NOMO-1 (cell line): Measurements from ENCODE around the gene PSMB3.
A peak's percentile ranks its signal among the peaks of the same experiment; 100 is the strongest.
"Not testable (repeated sequence)": the region's sequence is repeated elsewhere in the genome, so short reads cannot be mapped to it uniquely, and the experiment has no call there.

Source experiments
- DNase-seq, 2 experiments: peaks; one replicate each; lab custom pipeline; 2025; ENCODE audit not compliant: unreplicated experiment in 2 of 2; lab: John Stamatoyannopoulos, UW

Gene PSMB3

GRCh38 chr17:38790148-38790707, 37.7 kb downstream of the PSMB3 start:
- not testable (repeated sequence) for DNase-seq

GRCh38 chr17:38791162-38791561, 38.6 kb downstream of the PSMB3 start:
- DNase-seq, result no peak

DNA sequence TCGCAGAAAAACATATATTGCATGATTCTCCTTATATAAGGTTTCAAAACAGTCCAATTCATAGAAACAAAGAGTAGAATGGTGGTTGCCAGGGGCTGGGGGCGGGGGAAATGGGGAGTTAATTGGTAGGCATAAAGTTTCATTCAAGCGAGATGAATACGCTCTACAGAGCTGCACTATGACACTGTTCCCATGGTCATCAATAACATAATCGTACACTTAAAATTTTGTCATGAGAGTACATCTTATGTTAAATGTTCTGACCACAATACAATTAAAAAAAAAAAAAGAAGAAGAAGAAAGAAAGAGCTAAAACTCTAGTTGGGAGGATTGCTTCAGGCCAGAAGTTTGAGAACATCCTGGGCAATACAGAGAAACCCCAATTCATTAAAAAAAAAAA, 41.7 kb downstream of the PSMB3 start:
- DNase-seq, result no peak

DNA sequence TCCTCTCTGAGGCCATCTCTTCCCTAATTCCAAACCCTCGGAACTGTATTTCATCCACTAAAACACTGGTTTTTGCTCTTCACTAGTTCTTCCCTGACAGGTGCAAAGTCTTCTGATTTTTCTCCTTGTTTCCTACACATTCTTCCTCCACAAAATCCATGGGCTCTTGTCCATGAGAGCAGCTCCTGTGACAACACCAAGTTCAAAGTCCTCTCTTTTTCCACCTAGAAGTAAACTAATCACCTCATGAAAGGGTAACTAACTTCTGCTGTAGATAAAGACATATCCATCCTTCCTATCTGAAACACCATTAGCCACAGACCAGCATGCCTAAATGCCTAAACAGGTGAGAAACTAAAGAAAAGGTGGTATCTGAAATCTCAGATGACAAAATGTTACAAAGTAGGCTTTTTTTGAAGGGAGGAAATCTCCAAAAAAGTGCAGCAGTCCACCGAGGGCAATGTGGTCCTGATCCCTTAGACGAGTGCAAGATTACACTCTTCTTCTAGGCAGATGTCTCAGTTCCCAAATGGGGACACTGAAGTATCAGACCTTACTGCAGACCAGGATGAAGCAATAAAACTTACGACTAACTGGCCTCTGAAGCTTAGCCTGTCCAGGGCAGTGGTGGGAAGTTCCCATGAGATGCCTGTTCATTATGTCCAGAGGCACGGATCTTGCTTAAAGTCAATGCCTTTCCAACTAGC, 44.1 kb downstream of the PSMB3 start:
- no peak for DNase-seq

- no peak for DNase-seq
Observed at GRCh38 chr17:38797158-38797490, 44.6 kb downstream of the PSMB3 start.

DNA sequence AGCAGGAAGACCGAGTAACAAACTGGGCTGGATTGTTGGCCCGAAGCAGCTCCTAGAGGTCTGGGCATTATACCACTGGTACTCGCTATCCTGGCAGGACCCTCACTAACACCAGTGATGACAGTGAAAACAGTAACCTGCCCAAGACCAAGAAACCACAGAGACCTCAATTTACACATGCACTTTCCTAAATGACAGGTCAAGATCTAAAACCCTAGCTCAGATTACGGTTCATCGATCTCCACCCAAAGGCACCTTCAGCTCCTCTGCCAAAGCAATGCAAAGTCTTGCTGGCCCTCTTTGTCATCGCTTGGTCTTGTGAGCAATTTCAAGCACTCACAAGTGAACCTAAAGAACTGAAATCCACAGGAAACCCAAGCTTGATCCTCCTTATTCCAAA, 45.3 kb downstream of the PSMB3 start:
- no peak for DNase-seq

DNA sequence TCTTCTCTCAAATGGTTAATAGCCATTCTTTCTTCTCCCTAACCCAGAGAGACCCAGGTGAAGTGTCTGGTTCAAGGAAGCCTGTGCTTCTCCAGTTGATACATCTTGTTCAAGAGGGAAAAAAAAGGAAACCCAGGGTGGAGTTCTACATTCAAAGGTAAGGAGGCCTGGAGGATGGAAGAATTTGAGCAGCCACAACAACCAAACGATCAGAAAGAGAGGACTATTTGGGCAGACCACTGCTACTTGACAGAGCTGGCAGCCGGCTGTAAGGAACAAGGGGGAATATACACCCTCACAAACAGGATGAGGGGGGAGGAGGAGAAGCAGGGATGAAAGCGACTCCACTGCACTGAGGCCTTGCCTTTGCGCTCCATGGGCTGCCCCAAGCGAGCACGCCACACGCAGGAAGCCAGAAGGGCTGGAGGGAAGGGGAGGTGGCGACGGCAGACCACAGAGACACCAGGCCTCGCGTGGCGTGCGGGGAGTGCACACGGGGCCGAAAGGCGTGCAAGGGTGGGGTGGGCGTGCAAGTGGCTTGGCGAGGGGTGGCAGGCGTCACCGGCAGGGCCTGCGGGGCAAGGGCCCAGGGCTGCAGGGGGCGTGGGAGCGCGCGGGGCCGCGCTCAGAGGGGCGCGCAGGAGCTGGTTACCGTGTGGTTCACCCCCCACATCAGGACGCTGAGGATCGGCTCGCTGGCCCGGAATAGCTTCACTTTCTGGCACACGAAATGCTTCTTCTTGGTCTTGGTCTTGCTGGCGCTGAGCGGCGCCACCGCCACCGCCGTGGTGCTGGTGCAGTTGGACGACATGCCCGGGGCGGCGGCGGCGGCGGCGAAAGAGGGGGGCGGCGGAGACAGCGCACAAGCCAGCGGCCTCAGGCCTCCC, 46.3 kb downstream of the PSMB3 start:
- peak; percentile 29 to 53 for DNase-seq

GRCh38 chr17:38799501-38800236, 47.1 kb downstream of the PSMB3 start, which contains the start of gene PIP4K2B:
PIP4K2B (minus strand) TSS chr17:38799556; CDS start chr17:38799424, 132 bp downstream.
- DNase-seq, result peak; percentile 95 to 97

- DNase-seq, result no peak
Observed at GRCh38 chr17:38800237-38800760, 47.8 kb downstream of the PSMB3 start.

GRCh38 chr17:38809828-38810227, 57.3 kb downstream of the PSMB3 start:
- no peak for DNase-seq
